NCI-H82 treated with DMSO at 0.1 percent for 48 hours (cell line): ENCODE results near the gene CRYBG1.
"Not testable (repeated sequence)": the region's sequence is repeated elsewhere in the genome, so short reads cannot be mapped to it uniquely, and the experiment has no call there.

Source experiments
- DNase-seq: peaks from one replicate; lab custom pipeline; 2025; ENCODE audit not compliant: unreplicated experiment; lab: John Stamatoyannopoulos, UW

The CRYBG1 gene

DNA sequence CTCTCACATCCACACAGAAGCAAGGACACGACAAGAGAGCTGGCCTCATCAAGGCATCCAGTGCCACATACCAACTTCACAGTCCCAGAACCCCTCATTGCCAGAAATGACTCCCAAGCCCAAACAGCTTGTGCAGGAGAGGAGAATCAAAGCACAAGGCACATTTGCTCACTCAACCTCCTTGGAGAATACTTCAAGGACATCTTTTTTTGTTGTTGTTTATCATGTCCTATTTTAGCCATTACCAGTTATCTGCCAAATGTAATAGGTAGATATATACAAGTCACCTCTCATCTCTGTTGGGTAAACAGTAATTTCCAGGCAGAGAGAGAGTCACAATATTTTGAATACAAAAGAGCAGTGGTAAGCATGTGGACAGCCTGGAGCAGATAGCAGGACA is 221.0 kb downstream of the CRYBG1 start:
- DNase-seq, result no peak

DNA sequence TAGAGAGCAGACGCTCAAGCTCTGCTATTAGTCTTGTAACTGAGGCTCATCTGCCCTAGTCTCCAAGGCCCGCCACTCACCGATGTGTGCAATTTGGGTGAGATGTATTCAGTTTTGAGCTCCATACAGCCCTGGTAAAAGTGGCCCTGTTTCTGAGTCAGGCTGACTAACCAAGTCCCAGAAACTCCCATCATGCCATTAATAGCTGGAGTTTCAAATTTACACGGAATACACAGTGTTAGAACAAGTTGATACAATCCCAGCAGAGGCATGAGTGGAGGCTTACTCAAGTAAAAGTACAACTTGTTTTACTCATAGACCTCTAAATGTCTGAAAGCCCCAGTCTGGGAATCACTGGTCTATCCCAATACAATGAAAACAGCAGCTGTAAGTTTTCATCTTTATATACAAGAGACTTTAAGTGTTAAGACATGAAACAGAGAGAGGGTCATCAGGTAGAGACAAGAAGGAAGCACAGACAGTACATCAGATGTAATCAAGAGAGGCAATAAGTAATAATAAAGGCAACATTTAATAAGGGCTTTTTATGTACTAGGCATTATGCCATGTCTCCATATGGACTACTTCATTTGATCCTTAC is 226.4 kb downstream of the CRYBG1 start:
- DNase-seq, result no peak

- not testable (repeated sequence) for DNase-seq
These were observed 228.4 kb downstream of the CRYBG1 start for GRCh38 chr6:106588937-106589336.

DNA sequence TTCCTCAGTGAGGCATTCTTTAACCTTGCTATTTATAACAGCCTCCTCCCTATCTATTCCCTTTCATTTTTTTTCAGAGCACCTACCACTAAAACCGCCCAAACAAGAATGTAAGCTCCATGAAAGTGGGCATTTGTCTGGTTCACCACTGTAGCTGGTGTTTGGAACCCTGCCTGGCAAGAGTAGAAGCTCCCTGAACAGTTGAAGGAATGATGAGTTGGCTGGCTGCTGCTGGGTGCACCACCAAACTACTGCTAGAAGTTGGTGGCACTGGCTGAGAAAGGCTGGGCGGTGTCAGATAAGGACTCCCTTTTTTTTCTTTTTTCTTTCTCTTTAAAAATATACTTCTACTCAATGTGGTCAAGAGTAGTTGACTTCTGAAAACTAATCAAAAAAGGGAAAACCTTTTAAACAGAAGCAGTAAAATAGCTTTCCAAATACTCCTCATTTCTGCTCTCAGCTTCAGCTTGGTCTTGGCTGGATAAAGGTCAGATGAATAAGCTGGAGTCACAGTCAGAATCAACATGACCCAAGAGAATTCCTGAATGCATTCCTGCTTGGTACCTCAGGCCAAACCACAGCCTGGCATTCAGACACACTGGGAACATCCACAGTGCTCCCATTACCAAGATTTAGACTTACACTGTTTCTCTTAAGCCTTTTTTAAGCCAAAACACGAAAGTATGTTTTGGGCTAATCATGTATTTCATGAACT is 230.8 kb downstream of the CRYBG1 start:
- DNase-seq, result no peak

DNA sequence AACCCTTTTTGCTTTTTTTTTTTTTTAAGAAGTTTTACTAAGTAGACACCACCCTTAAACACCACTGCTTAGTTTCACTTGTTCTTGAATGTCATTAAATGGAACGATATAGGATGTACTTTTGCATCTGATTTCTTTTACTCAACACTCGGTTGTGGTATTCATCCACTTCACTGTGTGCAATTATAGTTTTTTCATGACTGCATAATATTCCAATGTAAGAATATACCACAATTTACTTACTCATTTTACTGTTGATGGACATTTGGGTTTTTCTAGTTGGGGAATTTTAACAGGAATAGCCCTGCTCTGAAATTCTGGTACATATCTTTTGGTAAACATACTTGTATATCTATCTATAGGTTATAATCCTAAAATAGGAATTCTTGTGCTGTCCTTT is 238.9 kb downstream of the CRYBG1 start:
- no peak for DNase-seq

DNA sequence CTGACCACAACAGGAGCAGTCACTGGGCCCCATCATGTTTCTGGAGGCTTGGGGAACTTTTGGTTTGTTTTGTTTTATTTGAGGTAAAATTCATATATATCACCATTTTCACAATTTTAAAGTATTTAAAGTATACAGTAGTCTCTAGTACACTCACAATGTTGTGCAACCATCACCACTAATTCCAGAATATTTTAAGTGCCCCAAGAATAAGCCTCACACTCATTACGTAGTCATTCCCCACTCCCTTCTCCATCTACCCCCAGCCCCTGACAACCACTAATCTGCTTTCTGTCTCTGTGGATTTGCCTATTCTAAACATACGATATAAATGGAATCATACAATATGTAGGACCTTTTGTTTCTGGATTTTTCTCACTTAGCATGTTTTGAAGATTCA is 239.8 kb downstream of the CRYBG1 start:
- DNase-seq, result no peak

- DNase-seq, result peak; percentile 18
These were observed 247.7 kb downstream of the CRYBG1 start for GRCh38 chr6:106608080-106608668.

DNA sequence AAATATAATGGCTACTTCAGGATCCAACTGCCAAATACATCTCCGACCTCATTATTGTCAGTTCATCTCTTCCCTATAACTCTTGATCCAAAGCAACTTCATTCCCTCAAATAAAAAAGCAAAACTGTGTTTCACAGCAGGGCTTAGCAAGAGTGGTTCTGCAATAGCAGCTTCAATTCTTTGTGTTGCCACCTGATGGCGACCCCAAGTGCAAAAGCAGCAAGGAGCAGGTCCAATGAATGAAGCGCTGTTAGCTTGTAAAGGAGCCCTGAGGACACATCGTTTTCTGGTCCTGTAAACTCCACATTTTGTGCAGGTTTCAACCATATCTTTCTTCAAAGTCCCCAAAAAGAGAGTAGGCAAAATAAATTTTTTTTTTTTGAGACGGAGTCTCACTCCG is 249.2 kb downstream of the CRYBG1 start:
- DNase-seq, result no peak

GRCh38 chr6:106611030-106611429 is 250.5 kb downstream of the CRYBG1 start:
- DNase-seq, result no peak

- DNase-seq, result no peak
These were observed 252.3 kb downstream of the CRYBG1 start for GRCh38 chr6:106612671-106613416.

DNA sequence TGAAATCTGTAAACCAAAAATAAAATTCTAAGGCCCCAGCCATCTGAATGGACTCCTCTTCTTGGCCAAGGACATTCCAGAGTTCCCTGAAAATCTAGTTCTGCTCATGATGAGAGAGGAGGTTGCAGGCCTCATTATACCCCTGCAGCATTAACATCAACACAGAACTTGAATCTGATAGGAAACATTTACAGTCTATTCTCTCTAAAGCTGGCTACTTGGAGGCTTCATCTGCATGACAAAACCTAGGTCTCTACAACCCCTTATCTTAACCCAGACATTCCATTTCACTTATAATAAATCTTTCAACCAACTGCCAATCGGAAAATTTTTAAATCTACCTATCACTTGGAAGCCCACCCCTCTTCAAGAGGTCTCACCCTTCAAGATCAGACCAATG is 253.1 kb downstream of the CRYBG1 start:
- no peak for DNase-seq

DNA sequence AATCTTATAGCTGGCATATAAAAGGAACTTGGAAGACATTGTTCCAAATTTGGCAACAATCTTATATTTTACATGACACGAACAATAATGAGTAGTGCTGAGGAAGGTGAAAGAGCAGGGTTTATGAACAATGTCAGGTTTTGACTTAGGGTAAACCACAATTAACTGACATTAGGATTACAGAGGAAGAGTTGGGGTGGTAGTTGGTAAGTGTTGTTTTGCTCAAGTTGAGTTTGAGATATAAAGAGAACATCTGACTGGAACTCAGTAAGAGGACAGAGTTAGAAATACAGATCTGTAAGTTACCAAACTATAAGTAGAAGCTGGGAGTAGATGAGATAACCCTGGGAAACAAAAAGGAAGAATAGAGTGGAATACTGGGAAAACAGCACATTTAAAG is 253.6 kb downstream of the CRYBG1 start:
- DNase-seq, result no peak

- no peak for DNase-seq
These were observed 254.2 kb downstream of the CRYBG1 start for GRCh38 chr6:106614592-106615257.

- DNase-seq, result no peak
These were observed 256.8 kb downstream of the CRYBG1 start for GRCh38 chr6:106617302-106617701.

- DNase-seq, result no peak
These were observed 257.3 kb downstream of the CRYBG1 start for GRCh38 chr6:106617857-106618256.

DNA sequence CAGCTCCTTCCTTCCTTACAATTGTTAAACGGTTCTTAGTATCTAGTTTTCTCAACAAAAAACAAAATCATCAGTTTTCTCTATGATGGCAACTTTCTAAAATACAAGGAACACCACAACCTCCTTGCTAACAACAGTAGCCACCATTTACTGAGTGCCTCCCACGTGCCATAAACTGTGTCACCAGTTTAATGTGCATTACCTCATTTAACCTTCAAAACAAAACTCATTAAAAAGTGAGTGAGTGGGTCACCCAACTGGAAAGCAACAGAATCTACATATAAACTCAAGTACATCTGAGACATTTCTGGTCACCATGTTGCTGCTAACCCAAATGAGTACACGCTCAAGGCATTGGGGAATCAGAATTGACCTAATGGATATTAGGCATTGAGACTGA is 257.8 kb downstream of the CRYBG1 start:
- no peak for DNase-seq

DNA sequence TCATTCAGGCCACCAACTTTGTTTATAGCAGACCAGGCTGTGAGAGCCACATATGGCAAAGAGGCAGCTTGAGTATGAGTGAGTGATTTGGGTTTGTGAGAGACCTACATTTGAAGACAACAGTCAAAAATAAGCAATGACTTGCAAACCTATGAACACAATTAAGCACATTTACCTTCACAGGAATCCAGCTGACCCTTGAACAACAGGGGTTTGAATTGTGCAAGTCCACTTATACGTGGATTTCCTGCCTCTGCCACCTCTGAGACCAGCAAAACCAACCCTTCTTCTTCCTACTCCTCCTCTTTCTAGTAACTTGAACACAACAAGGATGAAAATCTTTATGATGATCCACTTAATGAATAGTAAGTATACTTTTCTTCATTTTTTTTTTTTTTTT is 258.7 kb downstream of the CRYBG1 start:
- no peak for DNase-seq

GRCh38 chr6:106620931-106621672 is 260.6 kb downstream of the CRYBG1 start:
- no peak for DNase-seq
